ENCODE measurements around the gene ABI3.

The ABI3 gene

GRCh38 chr17:49224198-49224996 is 13.9 kb downstream of the ABI3 start:
- FAIRE-seq, result peak; percentile 8
- DNase-seq (ENCODE audit: insufficient read length, low spot score), result no peak

GRCh38 chr17:49224997-49225337 is 14.5 kb downstream of the ABI3 start:
- no peak for DNase-seq (ENCODE audit: insufficient read length, low spot score)
- FAIRE-seq, result no peak

- no peak for DNase-seq (ENCODE audit: insufficient read length, low spot score)
- FAIRE-seq, result no peak
Observed at GRCh38 chr17:49225554-49226236, 15.2 kb downstream of the ABI3 start.

GRCh38 chr17:49226771-49227435 is 16.4 kb downstream of the ABI3 start:
- FAIRE-seq, result no peak
- DNase-seq (ENCODE audit: insufficient read length, low spot score), result no peak

GRCh38 chr17:49227436-49228261 is 17.1 kb downstream of the ABI3 start:
- DNase-seq (ENCODE audit: insufficient read length, low spot score) (peak; percentile 79), FAIRE-seq (peak; percentile 94)

- FAIRE-seq, result no peak
- no peak for DNase-seq (ENCODE audit: insufficient read length, low spot score)
Observed at GRCh38 chr17:49229076-49229804, 18.7 kb downstream of the ABI3 start.

GRCh38 chr17:49229805-49230600 is 19.5 kb downstream of the ABI3 start:
- DNase-seq (ENCODE audit: insufficient read length, low spot score) (no peak), FAIRE-seq (no peak)

GRCh38 chr17:49230636-49231562 is 20.4 kb downstream of the ABI3 start, which contains the start of gene PHOSPHO1:
Gene PHOSPHO1, minus strand, starts transcription at chr17:49230787. Its CDS starts 4,096 bp downstream, at chr17:49226691.
- FAIRE-seq, result peak; percentile 61
- DNase-seq (ENCODE audit: insufficient read length, low spot score), result peak; percentile 89

GRCh38 chr17:49231563-49231894 is 21.0 kb downstream of the ABI3 start:
- FAIRE-seq (no peak), DNase-seq (ENCODE audit: insufficient read length, low spot score) (no peak)

GRCh38 chr17:49234509-49235080 is 24.1 kb downstream of the ABI3 start:
- no peak for DNase-seq (ENCODE audit: insufficient read length, low spot score)

GRCh38 chr17:49235896-49236295 is 25.4 kb downstream of the ABI3 start:
- DNase-seq (ENCODE audit: insufficient read length, low spot score) (no peak), FAIRE-seq (no peak)

More at GRCh38 chr17:49234509-49235080, 24.1 kb downstream of the ABI3 start:
- FAIRE-seq, result no peak

- FAIRE-seq (no peak), DNase-seq (ENCODE audit: insufficient read length, low spot score) (no peak)
Observed at GRCh38 chr17:49239963-49240362, 29.5 kb downstream of the ABI3 start.

- no peak for FAIRE-seq
Observed at GRCh38 chr17:49240619-49241018, 30.1 kb downstream of the ABI3 start.

GRCh38 chr17:49241040-49241439 is 30.5 kb downstream of the ABI3 start:
- FAIRE-seq (no peak), DNase-seq (ENCODE audit: insufficient read length, low spot score) (no peak)

More at GRCh38 chr17:49240619-49241018, 30.1 kb downstream of the ABI3 start:
- DNase-seq (ENCODE audit: insufficient read length, low spot score), result no peak

- FAIRE-seq (no peak), DNase-seq (ENCODE audit: insufficient read length, low spot score) (no peak)
Observed at GRCh38 chr17:49241692-49242397, 31.3 kb downstream of the ABI3 start.

GRCh38 chr17:49242813-49243212 is 32.3 kb downstream of the ABI3 start:
- DNase-seq (ENCODE audit: insufficient read length, low spot score), result no peak
- no peak for FAIRE-seq

- DNase-seq (ENCODE audit: insufficient read length, low spot score) (no peak), FAIRE-seq (no peak)
Observed at GRCh38 chr17:49244839-49245238, 34.3 kb downstream of the ABI3 start.

Data from GM19239 (cell line).